GM18499 (cell line): ENCODE results near the gene KCNJ10.

Source experiments
- ATAC-seq: cut with Tn5 transposase; IDR thresholded peaks from one replicate; pipeline ENCODE4 v1.9.1; 2021; ENCODE audit warnings: moderate number of reproducible peaks; ENCODE audit not compliant: insufficient read depth, unreplicated experiment

The KCNJ10 gene

GRCh38 chr1:160099716-160100375, 29.9 kb upstream of the KCNJ10 start:
- ATAC-seq: no peak

GRCh38 chr1:160098852-160099561, 29.0 kb upstream of the KCNJ10 start:
- ATAC-seq: peak; percentile 49

DNA sequence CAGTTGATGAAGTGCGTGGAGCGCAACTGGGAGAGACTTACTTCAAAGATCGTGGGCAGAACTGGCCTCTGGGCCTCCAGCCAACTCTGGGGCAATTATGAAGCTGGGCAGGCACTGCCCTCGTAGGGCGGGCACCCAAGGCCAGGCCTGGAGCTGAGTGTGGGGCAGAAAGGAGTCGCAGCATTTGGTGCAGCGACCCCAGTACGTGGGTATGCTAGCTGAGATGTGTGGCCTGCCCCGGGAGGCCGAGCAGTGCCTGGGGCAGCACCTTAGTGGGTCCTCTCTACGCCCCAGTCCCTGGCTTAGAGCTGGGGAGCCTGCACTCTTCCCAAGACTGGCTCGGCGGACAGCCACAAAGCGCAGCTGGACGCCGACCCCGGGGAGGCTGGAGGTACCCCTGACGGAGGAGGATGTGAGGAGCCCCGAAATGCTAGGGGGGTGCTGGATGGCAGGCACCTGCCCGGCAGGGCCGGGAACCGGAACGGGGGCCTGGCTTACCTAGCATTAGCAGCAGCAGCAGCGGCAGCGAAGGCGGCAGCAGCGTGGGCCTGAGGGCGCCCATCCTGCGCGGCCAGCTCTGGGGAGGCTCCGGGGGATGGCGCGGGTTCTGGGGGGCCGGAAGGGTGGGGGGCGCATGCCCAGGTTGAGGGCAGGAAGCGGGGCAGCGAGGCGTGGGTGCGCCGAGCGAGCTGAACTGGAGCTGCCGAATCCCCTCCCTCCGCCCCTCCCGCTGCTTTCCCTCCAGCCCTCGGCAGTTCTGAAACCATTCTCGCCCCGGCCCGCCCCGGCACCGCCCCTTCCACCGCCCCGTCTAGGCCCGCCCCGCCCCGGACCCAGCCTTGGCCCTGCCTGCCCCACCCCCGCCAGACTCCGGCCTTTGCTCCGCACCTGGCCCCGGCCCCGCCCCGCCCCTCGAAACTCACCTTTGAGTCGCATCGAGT, 28.2 kb upstream of the KCNJ10 start, which contains the start of gene IGSF8:
TSS of gene IGSF8 (minus strand) at position 709 of the 941 bp plus-strand sequence. CDS start at position 562, 147 bp downstream.
- ATAC-seq: no peak

- no peak for ATAC-seq
Observed at GRCh38 chr1:160097151-160097910, 27.4 kb upstream of the KCNJ10 start.

DNA sequence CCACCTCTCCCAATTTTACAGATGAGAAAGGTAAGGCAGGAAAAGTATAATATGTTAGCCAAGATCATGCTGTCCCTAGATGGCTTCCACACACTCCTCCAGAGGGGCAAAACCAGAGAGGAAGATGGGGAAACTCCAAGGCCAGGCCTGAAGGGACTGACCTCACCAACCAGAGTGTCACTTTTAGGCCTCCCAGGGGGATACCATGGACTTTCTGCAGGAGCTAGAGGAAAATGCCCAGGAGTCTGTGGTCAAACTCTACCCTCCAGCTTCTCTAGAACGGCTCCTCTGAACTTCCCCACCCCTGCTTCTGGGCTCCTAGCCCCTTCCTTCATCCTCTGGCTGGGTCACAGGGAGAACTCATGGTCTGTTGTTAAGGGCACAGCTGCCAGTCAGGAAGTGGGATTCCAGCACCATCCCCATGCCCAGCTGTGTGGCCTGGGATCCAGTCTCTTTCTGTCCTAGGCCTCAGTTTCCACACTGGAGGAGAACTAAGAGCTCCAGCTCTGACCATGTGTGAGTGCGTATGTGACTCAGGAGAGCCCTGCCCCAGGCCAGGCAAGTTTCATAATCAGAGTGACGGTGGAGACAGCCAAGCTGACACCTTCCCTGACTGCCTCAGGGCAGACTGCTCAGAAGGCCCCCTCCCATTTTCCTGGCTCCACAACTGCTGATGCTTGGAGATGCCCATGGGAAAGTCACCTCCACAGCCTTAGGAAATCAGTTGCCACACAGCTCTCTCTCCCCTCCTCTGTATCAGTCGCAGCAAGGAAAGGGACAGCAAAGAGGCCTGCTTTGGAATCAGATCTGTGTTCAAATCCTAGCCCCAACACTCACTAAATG, 26.5 kb upstream of the KCNJ10 start:
- ATAC-seq: no peak

- ATAC-seq: no peak
Observed at GRCh38 chr1:160095382-160096105, 25.6 kb upstream of the KCNJ10 start.

- no peak for ATAC-seq
Observed at GRCh38 chr1:160094806-160095205, 24.8 kb upstream of the KCNJ10 start.

DNA sequence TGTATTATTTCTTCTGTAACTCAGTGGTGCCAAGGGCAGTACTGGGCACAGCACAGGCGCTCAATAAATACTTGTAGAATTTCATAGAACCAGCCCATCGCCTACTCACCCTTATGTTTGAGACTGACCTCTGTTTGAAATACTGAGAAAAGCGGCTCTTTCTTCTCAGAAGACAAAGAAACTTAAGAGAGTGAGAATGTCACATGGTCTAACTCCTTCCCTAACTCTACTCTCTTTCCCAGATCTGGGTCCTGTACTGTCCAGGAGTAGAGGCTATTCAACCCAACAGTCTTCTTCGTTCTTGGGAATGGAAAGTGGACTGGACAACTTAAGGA, 24.3 kb upstream of the KCNJ10 start:
- no peak for ATAC-seq

DNA sequence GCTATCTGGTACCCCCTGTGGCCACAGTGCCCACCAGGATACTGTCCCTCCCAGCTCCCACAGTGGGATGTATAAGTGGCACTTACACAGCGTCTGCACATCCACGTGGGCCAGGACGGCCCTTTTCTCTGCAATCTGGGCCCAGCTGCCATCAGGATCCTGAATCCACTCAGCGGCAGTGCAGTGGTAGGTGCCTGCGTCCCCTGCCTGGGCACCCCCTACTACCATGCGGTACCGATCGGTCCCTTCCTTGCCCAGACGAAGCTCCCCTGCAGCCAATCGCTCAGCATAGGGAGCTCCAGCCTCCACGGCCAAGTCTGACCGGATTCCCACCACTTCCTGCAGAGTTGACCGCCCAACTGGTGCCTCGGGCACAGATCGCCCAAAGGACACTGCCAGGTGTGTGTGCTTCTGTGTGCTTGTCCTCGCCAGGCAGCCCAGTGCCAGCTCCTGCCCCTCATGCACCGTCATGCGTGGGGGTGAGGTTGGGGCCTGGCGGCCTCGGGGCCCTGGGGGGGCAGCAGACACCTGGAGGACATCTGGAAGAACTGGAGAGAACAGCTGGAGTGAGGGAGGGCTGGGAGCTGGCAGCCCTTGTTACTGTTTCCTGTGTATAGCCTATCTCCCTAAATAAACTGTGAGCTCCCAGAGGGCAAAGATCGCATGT, 23.8 kb upstream of the KCNJ10 start:
- ATAC-seq: no peak

DNA sequence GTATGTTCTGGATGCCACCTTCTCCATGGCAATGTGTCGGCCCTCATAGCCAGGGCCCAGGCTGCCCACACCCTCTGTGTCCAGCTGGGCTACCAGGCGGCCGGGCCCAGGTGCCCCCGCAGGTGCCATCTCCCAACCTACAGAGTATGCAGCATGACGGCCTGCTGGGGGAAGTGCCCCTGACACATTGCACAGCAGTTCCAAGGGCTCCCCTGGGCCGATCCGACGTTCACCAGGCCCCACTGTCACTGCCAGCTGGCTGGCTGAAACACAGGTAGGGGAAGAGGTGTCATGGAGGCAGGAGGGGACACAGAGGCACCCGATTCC, 23.1 kb upstream of the KCNJ10 start:
- ATAC-seq: no peak

DNA sequence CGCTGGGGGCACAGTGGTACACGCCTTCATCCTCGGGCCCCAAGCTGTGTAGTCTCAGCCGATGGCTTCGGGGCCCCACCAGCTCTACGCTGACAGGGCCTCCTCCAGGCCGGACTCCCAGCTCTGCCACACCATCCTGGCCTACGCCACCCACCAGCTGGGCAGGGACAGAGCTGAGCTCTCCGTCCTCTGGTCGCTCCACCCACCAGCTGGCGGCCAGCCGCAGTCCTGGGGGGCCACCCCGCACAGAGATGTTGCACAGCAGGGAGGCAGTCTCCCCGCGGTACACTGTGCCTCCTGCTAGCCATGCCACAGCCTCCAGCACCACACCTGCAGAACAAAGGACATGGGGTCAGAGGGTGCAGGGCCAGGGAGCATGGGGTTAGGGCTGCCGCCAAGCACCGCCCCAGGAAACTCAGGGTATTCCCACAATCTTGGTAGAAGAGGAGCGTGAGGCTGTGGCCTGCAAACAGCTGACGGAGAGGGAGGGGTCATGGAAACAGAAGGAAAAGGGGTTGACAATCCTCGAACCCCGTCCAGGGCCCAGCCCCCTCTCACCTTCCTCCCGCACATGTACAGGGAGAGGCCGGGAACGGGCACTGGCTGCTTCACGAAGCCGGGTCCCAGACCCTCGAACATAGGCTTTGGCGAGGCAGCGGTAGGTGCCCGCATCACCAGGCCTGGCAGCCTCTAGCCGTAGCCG, 22.6 kb upstream of the KCNJ10 start:
- ATAC-seq: no peak

- no peak for ATAC-seq
Observed at GRCh38 chr1:160091666-160092223, 21.8 kb upstream of the KCNJ10 start.

GRCh38 chr1:160090760-160091159, 20.8 kb upstream of the KCNJ10 start:
- no peak for ATAC-seq

GRCh38 chr1:160089883-160090282, 19.9 kb upstream of the KCNJ10 start:
- ATAC-seq: no peak

DNA sequence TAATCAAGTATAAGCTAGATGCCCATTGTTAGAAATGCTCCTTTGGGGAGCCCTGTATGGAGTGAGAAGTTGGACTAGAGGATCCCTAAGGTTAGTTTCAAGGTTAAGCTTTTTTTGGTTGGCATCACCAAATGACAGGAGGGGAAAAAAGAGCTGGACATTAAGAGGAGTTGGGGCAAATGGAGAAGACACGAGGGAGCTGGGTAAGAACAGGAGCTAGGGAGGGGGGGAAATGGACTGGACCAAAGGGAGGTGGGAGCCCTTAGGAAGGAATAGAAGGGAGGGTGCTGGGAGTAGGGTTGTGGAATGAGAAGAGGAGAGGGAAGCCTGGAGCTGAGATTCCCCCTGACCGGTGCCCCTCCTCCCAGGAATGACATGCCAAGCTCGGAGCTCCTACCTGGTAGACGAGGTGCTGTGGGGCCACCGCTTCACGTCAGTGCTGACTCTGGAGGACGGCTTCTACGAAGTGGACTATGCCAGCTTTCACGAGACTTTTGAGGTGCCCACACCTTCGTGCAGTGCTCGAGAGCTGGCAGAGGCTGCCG, 17.2 kb upstream of the KCNJ10 start:
- no peak for ATAC-seq

DNA sequence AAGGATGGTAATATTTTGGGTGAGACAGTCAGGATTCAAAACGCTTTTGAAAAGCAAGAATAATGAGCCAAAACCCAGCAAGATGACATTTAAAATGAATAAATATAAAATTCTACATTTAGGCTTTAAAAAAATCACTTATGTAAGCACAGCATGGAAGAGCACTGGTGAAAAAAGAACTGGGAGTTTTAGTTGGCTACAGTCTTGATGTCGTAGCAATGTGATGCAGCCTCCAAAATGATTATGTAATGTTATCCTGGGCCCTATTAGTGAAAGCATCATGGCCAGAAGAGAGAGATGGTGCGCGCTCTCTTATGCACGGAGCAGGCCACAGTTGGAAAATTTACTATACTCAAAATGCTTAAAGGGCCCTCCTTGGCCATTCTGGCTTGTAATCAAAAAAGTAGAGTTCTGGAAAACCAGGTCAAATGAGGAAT, 16.5 kb upstream of the KCNJ10 start:
- ATAC-seq: no peak
